ENCODE data around the gene CACNB4. TPM values are rescaled to one million over a fixed set of nuclear protein-coding genes. Genes with fewer than 3 reads are reported as not detected.

CACNB4 gene
- total and polyA plus RNA-seq, 2 of the 4 experiments (the other 2 are of a cell fraction), result 0.12 to 0.36 TPM

- no peak overlapping the region for H2BK120ac ChIP-seq (ENCODE audit: low read depth, low read length)
- no peaks in the 10 kb centered on the region for H3K9me3 ChIP-seq (ENCODE audit: control insufficient read depth, insufficient read depth, low read length)
- H2BK15ac ChIP-seq (ENCODE audit: low read depth, low read length), result no peak overlapping the region
- ChIA-PET POLR2A (ENCODE audit: unreplicated experiment) (no interaction called here), CTCF (no interaction called here)
- in situ Hi-C loops (cut with MboI; ENCODE audit: low sequenced_read_pairs) (no loop called here), dilution Hi-C loops (cut with HindIII; ENCODE audit: low sequenced_read_pairs, unreplicated experiment) (no loop called here), intact Hi-C loops (cut with micrococcal nuclease) (no loop called here)
- no peaks in the 10 kb centered on the region for H3K9me1 ChIP-seq (ENCODE audit: insufficient read depth, low read length)
- H3K79me1 ChIP-seq (ENCODE audit: low read depth in 1 of 2, low read length in 2 of 2), result no peaks in the 10 kb centered on the region
- TF ChIP-seq RAD21 (IDR thresholded peaks at IDR 0.05; ENCODE audit: low read length) (no peak), MAFK (IDR thresholded peaks at IDR 0.05; ENCODE audit: low read depth, low read length) (no peak), CTCF (conservative IDR thresholded peaks at IDR 0.05; ENCODE audit: low read depth, low read length) (no peak), USF2 (IDR thresholded peaks at IDR 0.05; ENCODE audit: low read depth, low read length) (no peak), MAZ (IDR thresholded peaks at IDR 0.05; ENCODE audit: borderline replicate concordance, low read depth, low read length) (no peak), CHD1 (IDR thresholded peaks at IDR 0.05; ENCODE audit: low read depth, low read length) (no peak)
- no peak overlapping the region for H2BK20ac ChIP-seq (ENCODE audit: low read depth, low read length)
- no peak overlapping the region for H2AK5ac ChIP-seq (ENCODE audit: low read depth, low read length)
- no peak overlapping the region for H4K91ac ChIP-seq (ENCODE audit: insufficient read depth, low read depth, low read length)
- no peak overlapping the region for H3K4ac ChIP-seq (ENCODE audit: low read depth, low read length)
- no peak overlapping the region for H3K9ac ChIP-seq (ENCODE audit: low read depth, low read length)
- no peak overlapping the region for H3K27ac ChIP-seq (ENCODE audit: insufficient read depth, low read length)
- H3K4me3 ChIP-seq (ENCODE audit: insufficient read depth, low read depth, low read length), result no peak overlapping the region
- DNase-seq (no peak), ATAC-seq (ENCODE audit: low read depth) (no peak)
- H3K14ac ChIP-seq (replicated peaks; ENCODE audit: low read depth, low read length), result no peak overlapping the region
- no CpG with 5 or more reads among the region's 1 CpG for WGBS, 2 experiments (ENCODE audit: extremely low coverage in 2 of 2, insufficient read length in 1 of 2)
- no TSS peak for BruUV-seq (replicated peaks)
- no peak overlapping the region for H4K5ac ChIP-seq (ENCODE audit: low read depth, low read length)
- no peaks in the 10 kb centered on the region for H3K4me1 ChIP-seq (ENCODE audit: control insufficient read depth, insufficient read depth, low read length)
- no peak overlapping the region for H2BK5ac ChIP-seq (ENCODE audit: low read depth, low read length, poor library complexity, severe bottlenecking)
- no peak overlapping the region for H4K8ac ChIP-seq (ENCODE audit: low read depth in 2 of 2, low read length in 2 of 2)
- H2AFZ ChIP-seq (replicated peaks; ENCODE audit: low read length, poor library complexity), result no peak overlapping the region
- H3K4me2 ChIP-seq (ENCODE audit: low read depth, low read length), result no peak overlapping the region
- H2AK9ac ChIP-seq (replicated peaks; ENCODE audit: low read depth, low read length, poor library complexity), result no peak overlapping the region
- H3K56ac ChIP-seq (ENCODE audit: extremely low read depth, insufficient read depth, low read length), result no peak overlapping the region
- no peaks in the 10 kb centered on the region for H3K36me3 ChIP-seq (ENCODE audit: control insufficient read depth, insufficient read depth, low read length)
- H4K20me1 ChIP-seq (ENCODE audit: insufficient read depth, low read length), result no peaks in the 10 kb centered on the region
- no peaks in the 10 kb centered on the region for H3K27me3 ChIP-seq (ENCODE audit: control insufficient read depth, insufficient read depth, low read length)
- H3K18ac ChIP-seq (ENCODE audit: low read depth, low read length), result no peak overlapping the region
- H3K23ac ChIP-seq (ENCODE audit: low read depth, low read length), result no peak overlapping the region
Measured at GRCh38 chr2:151959238-151959637, 139.6 kb downstream of the CACNB4 start.
